ENCODE measurements around the gene TSSK6.

Gene TSSK6

DNA sequence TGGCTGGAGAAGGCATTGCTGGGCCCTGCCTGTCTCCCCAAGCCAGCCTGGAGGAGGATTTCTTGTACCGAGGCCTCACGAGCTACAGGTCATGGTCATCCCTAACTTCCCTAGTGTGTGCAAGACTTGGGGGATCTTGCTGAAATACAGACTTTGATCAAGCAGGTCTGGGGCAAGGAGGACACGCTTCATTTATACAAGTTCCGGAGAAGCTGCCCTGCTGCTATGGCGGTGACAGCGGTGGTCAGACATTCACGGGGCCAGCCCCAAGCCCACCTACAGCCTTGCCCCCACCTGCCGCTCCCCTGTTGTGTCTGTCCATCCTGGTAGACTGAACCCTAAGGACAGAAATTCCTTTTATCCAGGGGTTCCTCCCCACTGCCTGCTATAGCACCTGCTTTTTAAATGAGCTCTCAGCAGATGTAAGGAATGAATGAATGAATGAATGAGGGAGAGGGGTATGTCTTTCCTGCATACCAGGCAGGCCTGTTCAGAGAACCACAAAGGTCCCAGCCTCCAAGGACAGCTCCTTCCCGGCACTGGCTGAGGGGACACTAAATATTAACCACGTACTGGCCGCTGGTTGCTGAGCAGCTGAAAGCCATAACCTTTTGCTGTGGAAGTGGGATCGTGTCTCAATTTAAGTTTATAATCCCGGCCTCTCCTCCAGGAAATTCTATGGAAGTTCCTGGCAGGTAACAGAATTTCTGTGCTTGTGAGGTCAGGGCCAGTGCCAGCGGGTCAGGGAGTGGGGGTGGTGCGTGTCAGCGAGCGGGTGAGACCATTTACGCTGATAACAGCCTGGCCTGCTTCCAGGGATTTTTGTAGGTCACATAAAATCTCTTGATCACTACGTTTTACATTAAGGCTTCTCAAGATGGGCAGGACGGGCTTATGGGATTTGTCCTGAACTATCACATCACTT is 27.1 kb downstream of the TSSK6 start:
- Histone ChIP-seq H2AFZ (ENCODE audit: low read length) (no peak overlapping the region), H3K4me3 (ENCODE audit: low read depth, low read length, poor library complexity, severe bottlenecking) (peak overlapping the region; percentile 39), H3K9ac (ENCODE audit: low read length) (peak overlapping the region; percentile 66), H3K4me2 (ENCODE audit: low read length) (peak overlapping the region; percentile 52), H3F3A (ENCODE audit: insufficient read depth, low read length) (0 out of 2 replicates have a peak, but pooled peaks cover 8% of the 10 kb centered on the region), H3K4me1 (ENCODE audit: insufficient read depth, low read length, severe bottlenecking) (peaks cover 64% of the 10 kb centered on the region), H3K79me2 (ENCODE audit: insufficient read depth, low read length) (peaks cover 6% of the 10 kb centered on the region; the same call in 1 of the 2 replicates), H3K36me3 (ENCODE audit: insufficient read depth, low read length) (peaks cover 29% of the 10 kb centered on the region), H3K27ac (ENCODE audit: low read depth, low read length, poor library complexity, severe bottlenecking) (peak overlapping the region; percentile 98), H3K9me2 (ENCODE audit: low read depth, low read length) (no peaks in the 10 kb centered on the region), H4K20me1 (ENCODE audit: insufficient read depth, low read length) (no peaks in the 10 kb centered on the region), H3K27me3 (ENCODE audit: insufficient read depth, low read length) (no peaks in the 10 kb centered on the region), H3K9me3 (ENCODE audit: low read length) (no peaks in the 10 kb centered on the region)
- TF ChIP-seq EZH2 (IDR thresholded peaks at IDR 0.05; ENCODE audit: borderline replicate concordance, low read length), result no peak
- TF ChIP-seq, protein P1, sequence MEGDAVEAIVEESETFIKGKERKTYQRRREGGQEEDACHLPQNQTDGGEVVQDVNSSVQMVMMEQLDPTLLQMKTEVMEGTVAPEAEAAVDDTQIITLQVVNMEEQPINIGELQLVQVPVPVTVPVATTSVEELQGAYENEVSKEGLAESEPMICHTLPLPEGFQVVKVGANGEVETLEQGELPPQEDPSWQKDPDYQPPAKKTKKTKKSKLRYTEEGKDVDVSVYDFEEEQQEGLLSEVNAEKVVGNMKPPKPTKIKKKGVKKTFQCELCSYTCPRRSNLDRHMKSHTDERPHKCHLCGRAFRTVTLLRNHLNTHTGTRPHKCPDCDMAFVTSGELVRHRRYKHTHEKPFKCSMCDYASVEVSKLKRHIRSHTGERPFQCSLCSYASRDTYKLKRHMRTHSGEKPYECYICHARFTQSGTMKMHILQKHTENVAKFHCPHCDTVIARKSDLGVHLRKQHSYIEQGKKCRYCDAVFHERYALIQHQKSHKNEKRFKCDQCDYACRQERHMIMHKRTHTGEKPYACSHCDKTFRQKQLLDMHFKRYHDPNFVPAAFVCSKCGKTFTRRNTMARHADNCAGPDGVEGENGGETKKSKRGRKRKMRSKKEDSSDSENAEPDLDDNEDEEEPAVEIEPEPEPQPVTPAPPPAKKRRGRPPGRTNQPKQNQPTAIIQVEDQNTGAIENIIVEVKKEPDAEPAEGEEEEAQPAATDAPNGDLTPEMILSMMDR (IDR thresholded peaks at IDR 0.05; ENCODE audit: low read length), result no peak

DNA sequence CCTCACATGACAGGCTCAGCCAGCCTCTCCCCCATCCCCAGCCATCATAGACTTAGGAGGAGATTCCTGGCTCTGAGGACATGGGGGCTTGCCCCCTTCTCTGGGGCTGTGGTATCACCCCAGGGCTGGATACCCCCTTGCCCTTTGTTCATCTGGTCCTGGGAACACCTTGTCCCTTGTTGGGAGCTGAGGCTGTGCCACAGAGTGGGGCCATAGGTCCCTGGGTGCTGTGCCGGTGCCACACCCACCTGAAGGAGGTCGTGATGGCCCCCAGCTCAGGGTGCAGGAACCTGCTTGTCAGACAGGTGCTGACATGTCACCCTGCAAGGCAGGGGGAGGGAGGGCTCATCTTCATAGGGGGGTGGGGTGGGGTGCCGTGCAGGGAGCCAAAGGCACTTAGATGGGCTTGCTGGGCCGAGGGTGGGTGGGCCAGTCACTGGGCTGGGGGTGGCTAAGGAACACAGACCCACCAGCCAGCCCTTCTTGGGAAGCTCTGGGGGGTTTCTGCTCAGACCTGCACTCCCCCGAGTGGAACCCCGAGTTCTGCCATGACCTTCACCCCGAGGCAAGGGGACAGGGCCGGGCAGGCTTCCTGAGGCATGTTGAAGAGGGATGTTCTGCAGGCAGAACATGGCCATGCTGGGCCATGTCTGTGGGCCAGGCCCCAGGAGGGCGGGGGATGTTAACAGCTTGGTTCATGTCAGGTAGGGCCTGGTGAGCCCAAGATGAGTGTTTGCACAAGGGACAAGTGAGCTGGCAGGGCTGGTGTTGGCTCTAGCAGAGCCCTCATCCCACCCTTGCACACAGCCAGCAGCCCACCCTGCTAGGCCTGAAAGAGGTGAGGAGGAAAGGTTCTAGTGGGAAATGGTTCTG is 28.0 kb downstream of the TSSK6 start:
- no peaks in the 10 kb centered on the region for H3K9me3 ChIP-seq (ENCODE audit: low read length)
- TF ChIP-seq, protein P1 (IDR thresholded peaks at IDR 0.05; ENCODE audit: low read length), result no peak
- no peak for TF ChIP-seq EZH2 (IDR thresholded peaks at IDR 0.05; ENCODE audit: borderline replicate concordance, low read length)

DNA sequence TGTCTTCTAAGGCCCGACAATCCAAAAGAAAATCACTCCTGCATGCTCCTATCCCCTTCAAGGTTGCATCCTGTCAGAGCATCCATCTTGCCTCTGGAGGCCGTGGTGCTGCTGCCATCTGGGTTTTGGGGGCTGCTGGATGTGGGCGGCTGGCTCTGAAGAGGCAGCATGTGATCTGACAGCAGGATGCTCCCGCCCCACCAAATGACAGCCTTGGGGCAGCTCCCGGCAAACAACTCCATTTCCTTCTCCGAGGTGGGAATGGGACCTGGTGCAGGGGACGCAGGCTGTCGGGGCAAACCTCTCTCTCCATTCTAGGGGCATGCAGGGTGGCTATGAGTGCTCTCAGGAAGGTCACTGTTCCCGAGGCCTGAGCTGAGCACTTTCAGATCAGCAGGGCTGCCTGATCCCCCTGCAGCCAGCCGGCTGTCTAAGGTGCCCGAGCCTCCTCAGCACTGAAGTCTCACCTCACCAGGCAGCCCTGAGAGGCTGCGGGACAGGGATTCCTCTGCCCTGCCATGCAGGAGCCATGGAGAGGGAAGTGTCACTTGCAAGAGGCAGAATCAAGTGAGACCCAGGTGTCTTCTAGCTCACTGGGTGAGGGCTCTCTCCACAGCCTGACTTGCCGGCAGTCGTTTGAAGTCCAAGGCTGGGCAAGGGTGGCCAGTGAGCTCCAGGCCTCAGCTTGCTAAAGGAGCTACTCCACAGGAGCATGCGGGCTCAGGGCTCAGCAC is 28.8 kb downstream of the TSSK6 start:
- H3K9me2 ChIP-seq (ENCODE audit: low read depth, low read length), result no peaks in the 10 kb centered on the region
- no peak overlapping the region for H3K4me3 ChIP-seq (ENCODE audit: low read depth, low read length, poor library complexity, severe bottlenecking)
- TF ChIP-seq, protein P1 (IDR thresholded peaks at IDR 0.05; ENCODE audit: low read length), result no peak
- TF ChIP-seq EZH2 (IDR thresholded peaks at IDR 0.05; ENCODE audit: borderline replicate concordance, low read length), result no peak
- H3K36me3 ChIP-seq (ENCODE audit: insufficient read depth, low read length), result peaks cover 25% of the 10 kb centered on the region; the same call in 1 of the 2 replicates
- H3K27me3 ChIP-seq (ENCODE audit: insufficient read depth, low read length), result no peaks in the 10 kb centered on the region
- H3K79me2 ChIP-seq (ENCODE audit: insufficient read depth, low read length), result peaks cover 7% of the 10 kb centered on the region; the same call in 1 of the 2 replicates
- no peaks in the 10 kb centered on the region for H4K20me1 ChIP-seq (ENCODE audit: insufficient read depth, low read length)
- H3K27ac ChIP-seq (ENCODE audit: low read depth, low read length, poor library complexity, severe bottlenecking), result peak overlapping the region; percentile 98
- no peak overlapping the region for H2AFZ ChIP-seq (ENCODE audit: low read length)
- 0 out of 2 replicates have a peak, but pooled peaks cover 8% of the 10 kb centered on the region for H3F3A ChIP-seq (ENCODE audit: insufficient read depth, low read length)
- H3K4me1 ChIP-seq (ENCODE audit: insufficient read depth, low read length, severe bottlenecking), result peaks cover 64% of the 10 kb centered on the region
- H3K9ac ChIP-seq (ENCODE audit: low read length), result peak overlapping the region; percentile 13; the same call in 1 of the 2 replicates
- no peaks in the 10 kb centered on the region for H3K9me3 ChIP-seq (ENCODE audit: low read length)
- peak overlapping the region; percentile 8; the same call in 1 of the 2 replicates for H3K4me2 ChIP-seq (ENCODE audit: low read length)

More for the DNA sequence above, 28.0 kb downstream of the TSSK6 start:
- Histone ChIP-seq H3K27ac (ENCODE audit: low read depth, low read length, poor library complexity, severe bottlenecking) (peak overlapping the region; percentile 98), H3K27me3 (ENCODE audit: insufficient read depth, low read length) (no peaks in the 10 kb centered on the region), H3K9ac (ENCODE audit: low read length) (peak overlapping the region; percentile 66; the same call in 1 of the 2 replicates), H3K36me3 (ENCODE audit: insufficient read depth, low read length) (peaks cover 29% of the 10 kb centered on the region; the same call in 1 of the 2 replicates), H2AFZ (ENCODE audit: low read length) (no peak overlapping the region), H3K4me3 (ENCODE audit: low read depth, low read length, poor library complexity, severe bottlenecking) (peak overlapping the region; percentile 39), H3F3A (ENCODE audit: insufficient read depth, low read length) (0 out of 2 replicates have a peak, but pooled peaks cover 8% of the 10 kb centered on the region), H3K9me2 (ENCODE audit: low read depth, low read length) (no peaks in the 10 kb centered on the region), H4K20me1 (ENCODE audit: insufficient read depth, low read length) (no peaks in the 10 kb centered on the region), H3K79me2 (ENCODE audit: insufficient read depth, low read length) (peaks cover 6% of the 10 kb centered on the region; the same call in 1 of the 2 replicates), H3K4me1 (ENCODE audit: insufficient read depth, low read length, severe bottlenecking) (peaks cover 64% of the 10 kb centered on the region), H3K4me2 (ENCODE audit: low read length) (peak overlapping the region; percentile 52; the same call in 1 of the 2 replicates)

Data from OCI-LY1 (cell line).